Peyer's patch (tissue), 4 donors: ENCODE results near the gene EFEMP1. TPM values are rescaled to one million over a fixed set of nuclear protein-coding genes. Genes with fewer than 3 reads are reported as not detected.

Experiments
- DNase-seq, 3 donors: peaks; one replicate each; pipeline ENCODE4 v3.0.0-alpha.2; 2017 to 2019
- H3K27ac ChIP-seq, 4 donors: fragments of 200-600 bp; sonication (generic); one replicate each; pipeline ENCODE4 v1.5.1; 2016 to 2019
- H3K27me3 ChIP-seq, 2 donors: fragments of 200-600 bp; sonication (generic); one replicate each; pipeline ENCODE4 v1.5.1; 2019
- H3K36me3 ChIP-seq, 3 donors: fragments of 200-600 bp; sonication (generic); one replicate each; pipeline ENCODE4 v1.5.1; 2016 to 2019
- H3K4me1 ChIP-seq, 4 donors: fragments of 200-600 bp; sonication (generic); one replicate each; pipeline ENCODE4 v1.5.1; 2016 to 2019
- H3K4me3 ChIP-seq, 4 donors: fragments of 200-600 bp; sonication (generic); 1 replicate in 3 of 4; 2 replicates in 1 of 4; pipeline ENCODE4 v1.5.1; 2016 to 2019; ENCODE audit warnings: mild to moderate bottlenecking in 1 of 4
- H3K9me3 ChIP-seq, 4 donors: fragments of 200-600 bp; sonication (generic); one replicate each; pipeline ENCODE4 v1.5.1; 2016 to 2019; ENCODE audit warnings: mild to moderate bottlenecking in 1 of 4
- POLR2A ChIP-seq, 2 donors: fragments of 450-650 bp; IDR thresholded peaks; one replicate each; pipeline ENCODE4 v1.5.1; 2017; ENCODE audit warnings: antibody characterized with exemption in 2 of 2, mild to moderate bottlenecking in 2 of 2, moderate library complexity in 2 of 2
- total RNA-seq, 4 donors: library from RNA; depleted of rRNA; stranded (reverse); fragments of >200 nt; gene quantifications; one replicate each; pipeline ENCODE4 v1.1.0, GENCODE V29; 2016
- TF ChIP-seq, protein P1 (sequence below), 6 experiments: fragments of 450-650 bp in 4 of 6; fragments of 200-600 bp in 2 of 6; sonication (generic) in 1 of 6; IDR thresholded peaks; one replicate each; pipeline ENCODE4 v1.5.1; 2017 to 2019; ENCODE audit warnings: antibody characterized with exemption in 6 of 6, mild to moderate bottlenecking in 3 of 6, moderate library complexity in 1 of 6

The EFEMP1 gene
- total RNA-seq, 4 donors from 2014 or later, result 16.3 to 44.4 (median 26.6) TPM

DNA sequence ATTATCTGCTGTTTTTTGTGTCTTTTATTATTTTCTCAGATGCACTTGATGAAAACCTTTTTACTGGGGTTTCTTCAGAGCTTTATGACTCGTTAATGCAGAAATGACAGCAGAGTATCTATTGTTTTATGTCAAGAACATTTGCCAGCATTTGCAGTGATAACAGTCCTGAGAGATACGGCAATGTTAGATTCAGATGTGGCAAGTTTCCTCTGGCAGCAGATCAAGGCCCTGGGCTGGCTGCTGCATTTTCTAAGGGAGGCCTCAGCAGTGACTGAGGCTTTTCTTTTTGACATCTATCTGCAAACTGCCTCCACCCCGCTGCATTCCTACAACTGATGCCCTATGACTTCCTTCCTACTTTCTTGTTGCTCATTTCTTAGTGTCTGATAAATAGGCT is 40.2 kb downstream of the EFEMP1 start:
- no peaks in the 10 kb centered on the region for H3K9me3 ChIP-seq
- H3K27me3 ChIP-seq, result no peaks in the 10 kb centered on the region
- H3K4me1 ChIP-seq, result no peaks in the 10 kb centered on the region
- H3K27ac ChIP-seq, result no peak overlapping the region
- H3K4me3 ChIP-seq, result no peak overlapping the region
- TF ChIP-seq POLR2A (IDR thresholded peaks at IDR 0.05), result no peak
- TF ChIP-seq, protein P1, sequence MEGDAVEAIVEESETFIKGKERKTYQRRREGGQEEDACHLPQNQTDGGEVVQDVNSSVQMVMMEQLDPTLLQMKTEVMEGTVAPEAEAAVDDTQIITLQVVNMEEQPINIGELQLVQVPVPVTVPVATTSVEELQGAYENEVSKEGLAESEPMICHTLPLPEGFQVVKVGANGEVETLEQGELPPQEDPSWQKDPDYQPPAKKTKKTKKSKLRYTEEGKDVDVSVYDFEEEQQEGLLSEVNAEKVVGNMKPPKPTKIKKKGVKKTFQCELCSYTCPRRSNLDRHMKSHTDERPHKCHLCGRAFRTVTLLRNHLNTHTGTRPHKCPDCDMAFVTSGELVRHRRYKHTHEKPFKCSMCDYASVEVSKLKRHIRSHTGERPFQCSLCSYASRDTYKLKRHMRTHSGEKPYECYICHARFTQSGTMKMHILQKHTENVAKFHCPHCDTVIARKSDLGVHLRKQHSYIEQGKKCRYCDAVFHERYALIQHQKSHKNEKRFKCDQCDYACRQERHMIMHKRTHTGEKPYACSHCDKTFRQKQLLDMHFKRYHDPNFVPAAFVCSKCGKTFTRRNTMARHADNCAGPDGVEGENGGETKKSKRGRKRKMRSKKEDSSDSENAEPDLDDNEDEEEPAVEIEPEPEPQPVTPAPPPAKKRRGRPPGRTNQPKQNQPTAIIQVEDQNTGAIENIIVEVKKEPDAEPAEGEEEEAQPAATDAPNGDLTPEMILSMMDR (IDR thresholded peaks at IDR 0.05), result no peak
- no peak for DNase-seq
- H3K36me3 ChIP-seq, result no peaks in the 10 kb centered on the region

DNA sequence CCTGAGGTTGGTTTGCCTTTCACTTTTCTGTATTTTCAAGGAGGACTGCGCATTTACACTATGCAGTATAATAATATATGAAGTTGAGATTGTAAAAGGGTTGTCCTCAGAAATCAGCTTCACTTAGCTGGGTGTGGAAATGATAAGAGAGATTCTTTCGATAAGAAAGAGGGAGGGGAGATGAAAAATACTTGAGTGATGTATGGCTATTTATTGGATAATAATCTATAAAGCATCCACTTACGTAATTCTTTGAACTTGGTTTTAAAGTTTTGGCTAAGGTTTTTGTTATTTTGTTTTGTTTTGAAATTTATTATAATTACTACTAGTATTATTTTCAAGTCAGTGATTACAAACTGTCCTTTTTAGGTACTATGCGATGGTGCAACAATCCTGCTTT is 40.6 kb downstream of the EFEMP1 start:
- Histone ChIP-seq H3K27me3 (no peaks in the 10 kb centered on the region), H3K27ac (no peak overlapping the region), H3K36me3 (no peaks in the 10 kb centered on the region), H3K4me3 (no peak overlapping the region), H3K4me1 (no peaks in the 10 kb centered on the region), H3K9me3 (no peaks in the 10 kb centered on the region)
- DNase-seq, result no peak
- TF ChIP-seq POLR2A (IDR thresholded peaks at IDR 0.05), result no peak
- TF ChIP-seq, protein P1 (IDR thresholded peaks at IDR 0.05), result no peak

DNA sequence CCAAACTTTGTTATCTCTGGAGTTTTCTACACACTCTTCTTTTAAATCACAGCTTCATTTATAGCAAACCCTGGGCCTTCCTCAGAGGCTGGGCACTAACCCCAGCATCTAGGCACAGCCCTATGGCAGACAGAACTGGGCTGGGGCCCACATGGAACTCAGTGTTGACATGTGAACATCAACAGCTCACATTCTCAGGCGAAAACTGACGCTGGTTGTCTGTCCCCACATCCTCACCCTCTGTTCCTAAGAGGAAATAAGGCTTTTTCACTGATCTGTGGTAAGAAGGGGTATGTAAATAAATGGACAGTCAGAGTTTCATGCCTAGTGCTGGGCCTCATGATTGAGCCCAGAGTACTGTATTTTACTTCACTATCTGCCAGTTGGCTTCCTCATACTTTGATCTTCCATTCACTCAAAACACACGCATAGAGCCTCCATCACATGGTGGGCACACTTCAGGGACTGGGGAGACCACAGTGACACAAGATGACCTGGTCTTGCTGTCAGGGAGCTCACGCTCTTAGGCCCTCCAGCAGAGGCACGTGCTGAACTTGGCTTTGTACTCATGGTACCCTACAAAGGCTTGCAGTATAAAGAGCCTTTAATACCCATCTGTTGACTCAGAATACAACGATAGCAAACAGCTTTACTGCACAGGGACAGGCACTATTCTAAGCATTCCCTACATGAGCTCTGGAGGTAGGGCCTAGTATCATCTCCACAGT is 43.0 kb downstream of the EFEMP1 start:
- Histone ChIP-seq H3K36me3 (no peaks in the 10 kb centered on the region), H3K27me3 (no peaks in the 10 kb centered on the region), H3K27ac (no peak overlapping the region), H3K9me3 (no peaks in the 10 kb centered on the region), H3K4me1 (no peaks in the 10 kb centered on the region), H3K4me3 (no peak overlapping the region)
- TF ChIP-seq, protein P1 (IDR thresholded peaks at IDR 0.05), result no peak
- TF ChIP-seq POLR2A (IDR thresholded peaks at IDR 0.05), result no peak
- no peak for DNase-seq

DNA sequence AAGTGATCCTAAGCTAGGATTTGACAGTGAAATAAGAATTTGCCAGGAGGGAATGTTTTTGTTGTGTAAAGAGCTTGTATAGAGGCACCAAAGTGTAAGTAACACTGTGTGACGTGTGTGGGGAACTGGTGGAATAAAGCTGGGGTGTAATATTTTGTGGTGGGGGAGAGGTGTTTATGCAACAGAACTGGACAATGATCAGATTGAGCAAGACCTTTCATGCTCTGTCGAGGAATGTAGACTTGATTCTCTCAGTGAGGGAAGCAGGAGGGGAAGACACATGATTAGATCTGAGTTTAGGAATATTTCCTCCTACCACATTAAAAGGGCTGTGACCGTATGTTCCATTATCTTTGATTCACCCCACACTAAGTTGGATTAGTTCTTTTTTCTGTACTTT is 43.6 kb downstream of the EFEMP1 start:
- TF ChIP-seq POLR2A (IDR thresholded peaks at IDR 0.05), result no peak
- TF ChIP-seq, protein P1 (IDR thresholded peaks at IDR 0.05), result no peak
- no peaks in the 10 kb centered on the region for H3K4me1 ChIP-seq
- H3K36me3 ChIP-seq, result no peaks in the 10 kb centered on the region
- no peaks in the 10 kb centered on the region for H3K27me3 ChIP-seq
- DNase-seq, result no peak
- H3K9me3 ChIP-seq, result no peaks in the 10 kb centered on the region
- no peak overlapping the region for H3K4me3 ChIP-seq
- no peak overlapping the region for H3K27ac ChIP-seq

DNA sequence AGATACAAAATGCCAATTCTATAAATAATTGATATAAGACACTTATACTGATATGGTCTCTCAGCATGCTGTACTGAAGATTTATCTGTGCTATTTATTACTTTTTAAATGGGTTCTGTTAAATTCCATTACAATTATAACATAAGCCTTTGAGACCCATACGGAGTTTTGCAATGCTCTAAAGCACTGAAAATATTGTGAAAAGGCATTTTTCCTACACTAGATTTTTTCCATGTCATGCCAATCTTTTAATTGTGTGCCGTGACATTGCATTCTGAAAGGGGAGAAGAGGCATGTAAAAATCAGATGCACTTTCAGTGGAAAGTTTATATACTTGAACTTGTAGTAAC is 46.5 kb downstream of the EFEMP1 start:
- TF ChIP-seq, protein P1 (IDR thresholded peaks at IDR 0.05), result no peak
- no peak for TF ChIP-seq POLR2A (IDR thresholded peaks at IDR 0.05)
- H3K36me3 ChIP-seq, result no peaks in the 10 kb centered on the region
- DNase-seq, result no peak
- no peaks in the 10 kb centered on the region for H3K27me3 ChIP-seq
- no peak overlapping the region for H3K4me3 ChIP-seq
- H3K4me1 ChIP-seq, result no peaks in the 10 kb centered on the region
- H3K27ac ChIP-seq, result no peak overlapping the region
- H3K9me3 ChIP-seq, result no peaks in the 10 kb centered on the region
